HUES48 (cell line): ENCODE data around the gene FAM151B.
A peak's percentile ranks its signal among the peaks of the same experiment; 100 is the strongest.
"Not testable (repeated sequence)": the region's sequence is repeated elsewhere in the genome, so short reads cannot be mapped to it uniquely, and the experiment has no call there.

Source experiments
- H3K27ac ChIP-seq: one replicate; pipeline ENCODE4 v1.7.0; 2013; ENCODE audit warnings: low read depth, low read length, inconsistent platforms
- H3K27me3 ChIP-seq: 2 replicates; pipeline ENCODE4 v1.6.1; 2013; ENCODE audit warnings: mild to moderate bottlenecking, low read length; ENCODE audit not compliant: control insufficient read depth, insufficient read depth
- H3K36me3 ChIP-seq: 2 replicates; pipeline ENCODE4 v1.6.1; 2013; ENCODE audit warnings: low read length; ENCODE audit not compliant: control insufficient read depth, insufficient read depth
- H3K4me1 ChIP-seq: 2 replicates; pipeline ENCODE4 v1.6.1; 2013; ENCODE audit warnings: mild to moderate bottlenecking, low read length; ENCODE audit not compliant: control insufficient read depth, insufficient read depth
- H3K4me3 ChIP-seq: 2 replicates; pipeline ENCODE4 v1.5.1; 2013; ENCODE audit warnings: mild to moderate bottlenecking, low read depth, low read length
- H3K9ac ChIP-seq: 2 replicates; pipeline ENCODE4 v1.6.1; 2013; ENCODE audit warnings: mild to moderate bottlenecking, low read depth, low read length, moderate library complexity
- H3K9me3 ChIP-seq: 2 replicates; pipeline ENCODE4 v1.6.1; 2013; ENCODE audit warnings: low read length; ENCODE audit not compliant: control insufficient read depth, insufficient read depth

Gene FAM151B, protein sequence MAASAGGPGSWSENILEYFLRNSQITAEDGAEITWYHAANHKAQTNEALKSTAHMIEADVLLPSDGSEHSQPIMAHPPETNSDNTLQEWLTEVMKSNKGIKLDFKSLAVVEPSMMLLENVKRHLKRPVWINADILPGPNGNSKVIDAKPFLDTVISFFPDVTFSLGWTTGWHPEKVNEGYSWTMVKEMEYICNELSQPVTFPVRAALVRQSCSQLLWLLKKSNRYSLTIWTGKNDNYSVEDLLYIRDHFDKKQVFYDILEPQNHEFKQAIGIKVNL

DNA sequence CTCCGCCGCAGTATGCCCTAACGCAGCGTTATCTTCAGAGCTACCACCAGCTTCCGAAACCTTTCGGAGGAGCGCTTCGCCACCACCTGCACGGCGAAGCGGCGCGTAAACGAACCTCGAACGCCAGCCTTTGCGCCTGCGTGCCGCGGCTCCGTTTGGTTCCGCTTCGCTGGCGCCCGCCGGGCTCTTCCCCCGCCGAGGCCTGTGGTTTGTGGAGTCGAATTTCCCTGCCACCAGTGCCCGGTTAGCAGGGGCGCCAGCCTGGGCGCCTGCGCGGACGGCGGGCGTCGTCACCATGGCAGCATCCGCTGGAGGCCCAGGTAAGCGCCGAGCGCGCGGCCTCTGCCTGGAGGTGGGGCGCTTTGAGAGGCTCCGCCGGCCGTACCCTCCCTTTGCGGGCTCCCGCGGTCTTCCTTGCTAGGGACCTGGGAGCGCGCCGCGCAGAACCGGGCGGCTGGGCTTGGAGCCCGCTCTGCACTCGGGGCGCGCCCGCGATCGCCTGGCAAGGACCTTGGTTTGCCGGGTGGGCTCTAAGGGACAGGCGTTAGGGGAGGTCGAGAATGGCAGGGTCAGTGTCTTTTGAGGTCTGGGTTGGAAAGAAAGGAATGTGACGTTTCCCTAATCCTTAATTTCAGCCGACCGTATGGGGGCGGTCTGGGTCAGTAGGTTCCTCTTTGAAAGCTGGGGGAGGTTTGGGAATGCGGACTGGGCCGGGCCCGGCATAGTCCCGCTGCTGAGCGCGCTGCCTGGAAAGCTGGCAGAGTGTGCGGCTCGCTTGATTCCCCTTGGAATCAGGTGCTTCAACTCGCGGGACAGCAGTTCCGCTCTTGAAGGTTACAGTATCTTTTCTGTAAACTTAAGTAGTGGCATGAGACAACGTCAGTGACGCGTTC lies at the start of gene FAM151B:
TSS of gene FAM151B (plus strand) at position 272 of the 893 bp plus-strand sequence. CDS start at position 296, 24 bp downstream.
- peak within 1 kb of the TSS; percentile 39 for H3K9ac ChIP-seq
- peak within 1 kb of the TSS; percentile 68 for H3K4me3 ChIP-seq
- no peaks in the 10 kb centered on the region for H3K9me3 ChIP-seq
- peaks cover 6% of the 10 kb centered on the region; the same call in 1 of the 2 replicates for H3K27me3 ChIP-seq
- H3K4me1 ChIP-seq: peaks cover 13% of the 10 kb centered on the region
- peaks cover 3% of the 10 kb centered on the region; the same call in 1 of the 2 replicates for H3K36me3 ChIP-seq
- H3K27ac ChIP-seq: peak within 1 kb of the TSS; percentile 85

DNA sequence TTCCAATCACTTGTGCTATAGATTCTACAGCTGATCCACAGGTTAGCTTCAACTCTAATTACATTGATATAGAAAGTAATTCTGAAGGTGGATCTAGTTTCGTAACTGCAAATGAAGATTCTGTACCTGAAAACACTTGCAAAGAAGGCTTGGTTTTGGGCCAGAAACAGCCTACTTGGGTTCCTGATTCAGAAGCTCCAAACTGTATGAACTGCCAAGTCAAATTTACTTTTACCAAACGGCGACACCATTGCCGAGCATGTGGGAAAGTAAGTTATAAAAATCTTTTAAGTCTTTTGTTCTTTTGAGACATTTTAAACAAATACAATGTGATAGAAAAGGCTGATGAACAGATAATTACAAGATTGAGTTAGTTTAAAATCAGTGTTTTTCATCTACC lies 49.2 kb upstream of the FAM151B start:
- Histone ChIP-seq H3K4me3 (no peak overlapping the region), H3K36me3 (peaks cover 55% of the 10 kb centered on the region), H3K9me3 (no peaks in the 10 kb centered on the region), H3K4me1 (no peaks in the 10 kb centered on the region), H3K9ac (no peak overlapping the region), H3K27ac (no peak overlapping the region), H3K27me3 (no peaks in the 10 kb centered on the region)

GRCh38 chr5:80439213-80439612 lies 48.7 kb upstream of the FAM151B start:
- Histone ChIP-seq H3K4me3 (no peak overlapping the region), H3K27ac (no peak overlapping the region), H3K4me1 (no peaks in the 10 kb centered on the region), H3K9me3 (no peaks in the 10 kb centered on the region), H3K9ac (no peak overlapping the region), H3K36me3 (peaks cover 55% of the 10 kb centered on the region), H3K27me3 (no peaks in the 10 kb centered on the region)

DNA sequence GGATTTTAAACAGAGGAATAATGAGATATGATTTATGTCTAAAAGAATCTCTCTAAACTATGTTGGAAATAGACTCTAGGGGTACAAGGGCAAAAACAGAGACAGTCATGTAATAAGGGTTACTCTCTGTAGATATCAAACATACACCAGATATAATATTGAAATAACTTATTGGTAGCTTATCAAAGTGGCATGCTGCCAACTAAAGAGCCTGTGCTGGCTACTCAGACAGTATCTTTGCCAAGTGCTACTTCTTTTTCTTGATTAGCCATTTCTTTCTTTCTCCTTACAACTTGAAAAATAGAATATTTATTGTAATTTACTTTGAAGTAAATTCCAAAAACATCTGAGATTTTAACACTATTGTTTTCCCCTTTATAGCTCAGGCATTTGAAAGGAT lies 45.2 kb upstream of the FAM151B start:
- Histone ChIP-seq H3K4me3 (no peak overlapping the region), H3K27ac (no peak overlapping the region), H3K9ac (no peak overlapping the region), H3K36me3 (peaks cover 56% of the 10 kb centered on the region), H3K27me3 (no peaks in the 10 kb centered on the region), H3K9me3 (no peaks in the 10 kb centered on the region), H3K4me1 (no peaks in the 10 kb centered on the region)

DNA sequence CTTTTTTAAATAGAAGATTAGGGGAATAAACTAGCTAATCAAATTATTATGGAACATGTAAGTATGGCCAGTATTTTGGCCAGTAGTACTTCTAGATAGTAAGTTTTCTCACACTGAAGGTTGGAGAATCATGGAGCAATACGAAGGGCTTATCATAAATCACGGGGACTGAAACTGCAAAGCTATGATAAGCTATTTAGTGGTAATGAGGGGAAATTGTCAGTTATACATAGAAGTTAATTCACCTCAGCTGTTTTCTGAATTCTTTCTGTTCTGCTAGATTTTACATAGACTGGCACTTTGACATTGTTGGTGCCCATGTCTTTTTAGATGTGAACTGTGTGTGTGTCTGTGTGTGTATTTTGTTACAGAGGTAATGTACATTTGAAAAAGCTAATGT lies 34.5 kb upstream of the FAM151B start:
- peaks cover 63% of the 10 kb centered on the region for H3K36me3 ChIP-seq
- no peak overlapping the region for H3K4me3 ChIP-seq
- no peaks in the 10 kb centered on the region for H3K27me3 ChIP-seq
- no peaks in the 10 kb centered on the region for H3K4me1 ChIP-seq
- H3K9ac ChIP-seq: no peak overlapping the region
- no peak overlapping the region for H3K27ac ChIP-seq
- no peaks in the 10 kb centered on the region for H3K9me3 ChIP-seq

DNA sequence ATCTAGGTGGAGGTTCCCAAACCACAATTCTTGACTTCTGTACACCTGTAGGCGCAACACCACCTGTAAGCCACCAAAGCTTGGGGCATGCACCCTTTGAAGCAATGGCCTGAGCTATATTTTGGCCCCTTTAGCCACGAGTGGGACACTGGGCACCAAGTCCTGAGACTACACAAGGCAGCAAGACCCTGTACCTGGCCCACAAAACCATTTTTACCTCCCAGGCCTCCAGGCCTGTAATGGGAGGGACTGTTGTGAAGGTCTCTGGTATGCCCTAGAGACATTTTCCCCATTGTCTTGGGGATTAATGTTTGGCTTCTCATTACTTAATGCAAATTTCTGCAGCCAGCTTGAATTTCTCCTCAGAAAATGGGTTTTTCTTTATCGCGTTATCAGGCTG lies 24.6 kb upstream of the FAM151B start:
- Histone ChIP-seq H3K4me1 (peaks cover 10% of the 10 kb centered on the region; the same call in 1 of the 2 replicates), H3K27ac (no peak overlapping the region), H3K9ac (no peak overlapping the region), H3K4me3 (no peak overlapping the region), H3K27me3 (no peaks in the 10 kb centered on the region), H3K9me3 (peaks cover 16% of the 10 kb centered on the region), H3K36me3 (peaks cover 49% of the 10 kb centered on the region)

GRCh38 chr5:80466669-80467485 lies 21.0 kb upstream of the FAM151B start:
- H3K9me3 ChIP-seq: peaks cover 20% of the 10 kb centered on the region
- H3K9ac ChIP-seq: no peak overlapping the region
- peaks cover 22% of the 10 kb centered on the region for H3K36me3 ChIP-seq
- H3K4me3 ChIP-seq: no peak overlapping the region
- H3K27me3 ChIP-seq: no peaks in the 10 kb centered on the region
- H3K4me1 ChIP-seq: peaks cover 10% of the 10 kb centered on the region; the same call in 1 of the 2 replicates
- no peak overlapping the region for H3K27ac ChIP-seq

- no peaks in the 10 kb centered on the region for H3K27me3 ChIP-seq
- peaks cover 10% of the 10 kb centered on the region; the same call in 1 of the 2 replicates for H3K4me1 ChIP-seq
- H3K36me3 ChIP-seq: peaks cover 17% of the 10 kb centered on the region
- no peak overlapping the region for H3K9ac ChIP-seq
- H3K9me3 ChIP-seq: peaks cover 10% of the 10 kb centered on the region
- no peak overlapping the region for H3K27ac ChIP-seq
- no peak overlapping the region for H3K4me3 ChIP-seq
These were observed 19.8 kb upstream of the FAM151B start for GRCh38 chr5:80468131-80468530.

GRCh38 chr5:80470631-80471030 lies 17.3 kb upstream of the FAM151B start:
- not testable (repeated sequence) for H3K27me3 ChIP-seq, H3K4me1 ChIP-seq, H3K9me3 ChIP-seq, H3K27ac ChIP-seq, H3K9ac ChIP-seq, H3K4me3 ChIP-seq
- H3K36me3 ChIP-seq: peaks cover 37% of the 10 kb centered on the region

DNA sequence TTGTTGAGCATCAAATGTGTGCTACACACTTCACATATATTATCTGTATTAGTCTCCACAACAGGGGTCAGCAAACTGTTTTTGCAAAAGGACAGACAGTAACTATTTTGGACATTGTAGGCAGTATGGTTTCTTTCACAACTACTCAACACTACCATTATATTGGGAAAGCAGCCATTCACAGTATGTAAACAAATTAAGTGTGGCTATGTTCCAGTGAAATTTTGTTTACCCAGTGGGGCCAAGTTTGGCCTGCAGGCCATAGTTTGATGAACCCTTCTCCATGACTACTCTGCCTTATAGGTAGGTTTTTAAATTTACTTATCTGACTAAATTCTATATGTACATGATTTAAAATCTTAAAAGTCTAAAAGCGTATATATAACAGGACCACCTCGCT lies 13.0 kb upstream of the FAM151B start:
- no peak overlapping the region for H3K27ac ChIP-seq
- H3K36me3 ChIP-seq: peaks cover 28% of the 10 kb centered on the region
- no peaks in the 10 kb centered on the region; the same call in 1 of the 2 replicates for H3K9me3 ChIP-seq
- no peaks in the 10 kb centered on the region for H3K27me3 ChIP-seq
- H3K9ac ChIP-seq: no peak overlapping the region
- peaks cover 12% of the 10 kb centered on the region for H3K4me1 ChIP-seq
- H3K4me3 ChIP-seq: no peak overlapping the region
